ENCODE results near the gene CSF2RB. TPM values are rescaled to one million over a fixed set of nuclear protein-coding genes. Genes with fewer than 3 reads are reported as not detected.

Gene CSF2RB
- total RNA-seq, 1 donor from 2014 or later: 0.05 TPM

DNA sequence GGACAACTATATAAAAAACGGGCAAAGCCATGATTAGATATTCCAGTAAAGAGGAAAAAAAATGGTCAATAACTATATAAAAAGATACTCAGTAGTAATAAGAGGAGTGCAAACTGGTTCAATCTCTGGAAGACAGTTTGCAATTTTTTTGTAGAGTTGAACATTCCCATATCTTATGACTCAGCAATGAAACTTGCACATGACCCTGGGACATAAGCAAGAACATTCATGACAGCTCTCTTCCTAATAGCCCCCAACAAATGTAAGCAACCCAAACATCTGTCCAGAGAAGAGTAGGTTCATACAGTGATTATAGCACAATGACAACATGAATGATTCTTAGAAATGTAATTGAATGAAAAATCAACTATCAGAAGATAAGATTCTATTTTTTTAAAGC, 21.8 kb upstream of the CSF2RB start:
- TF ChIP-seq CTCF (IDR thresholded peaks at IDR 0.05): no peak
- DNase-seq (ENCODE audit: low spot score): no peak
- Mint-ChIP-seq H3K9me3 (ENCODE audit: low read depth) (peaks cover 9% of the 10 kb centered on the region), H3K4me3 (ENCODE audit: unreplicated experiment) (no peak overlapping the region), H3K36me3 (ENCODE audit: low read depth) (peaks cover 4% of the 10 kb centered on the region), H3K27ac (ENCODE audit: unreplicated experiment) (no peak overlapping the region), H3K4me1 (ENCODE audit: low read depth) (no peaks in the 10 kb centered on the region), H3K27me3 (ENCODE audit: low read depth) (peaks cover 32% of the 10 kb centered on the region)

GRCh38 chr22:36892292-36892691, 21.1 kb upstream of the CSF2RB start:
- H3K9me3 Mint-ChIP-seq (ENCODE audit: low read depth): peaks cover 12% of the 10 kb centered on the region
- H3K27ac Mint-ChIP-seq (ENCODE audit: unreplicated experiment): no peak overlapping the region
- peaks cover 35% of the 10 kb centered on the region for H3K27me3 Mint-ChIP-seq (ENCODE audit: low read depth)
- no peak for TF ChIP-seq CTCF (IDR thresholded peaks at IDR 0.05)
- DNase-seq (ENCODE audit: low spot score): no peak
- H3K4me3 Mint-ChIP-seq (ENCODE audit: unreplicated experiment): no peak overlapping the region
- H3K4me1 Mint-ChIP-seq (ENCODE audit: low read depth): no peaks in the 10 kb centered on the region
- peaks cover 4% of the 10 kb centered on the region for H3K36me3 Mint-ChIP-seq (ENCODE audit: low read depth)

GRCh38 chr22:36893262-36893661, 20.2 kb upstream of the CSF2RB start:
- Mint-ChIP-seq H3K4me1 (ENCODE audit: low read depth) (no peaks in the 10 kb centered on the region), H3K27me3 (ENCODE audit: low read depth) (peaks cover 35% of the 10 kb centered on the region), H3K27ac (ENCODE audit: unreplicated experiment) (no peak overlapping the region), H3K4me3 (ENCODE audit: unreplicated experiment) (no peak overlapping the region), H3K9me3 (ENCODE audit: low read depth) (peaks cover 15% of the 10 kb centered on the region), H3K36me3 (ENCODE audit: low read depth) (peaks cover 2% of the 10 kb centered on the region)
- TF ChIP-seq CTCF (IDR thresholded peaks at IDR 0.05): no peak
- DNase-seq (ENCODE audit: low spot score): no peak

DNA sequence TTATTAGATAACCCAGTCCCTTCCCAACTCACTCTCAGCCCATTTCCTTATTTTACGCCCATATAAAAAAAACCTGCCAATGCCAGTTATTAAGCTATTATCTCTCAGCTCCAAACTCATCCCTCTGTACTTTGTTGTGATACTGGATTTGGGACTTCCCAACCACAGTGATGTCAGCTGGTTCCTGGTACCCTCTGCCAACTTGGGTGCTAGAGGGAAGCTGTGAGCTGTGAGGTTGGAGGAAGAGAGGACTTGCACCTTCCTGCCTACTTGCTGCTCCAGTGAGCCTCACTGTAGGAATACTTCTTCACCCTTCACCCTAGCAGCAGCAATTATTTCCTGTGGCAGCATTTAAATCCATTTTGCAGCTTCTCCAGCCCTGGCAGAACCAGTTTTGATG, 19.2 kb upstream of the CSF2RB start:
- TF ChIP-seq CTCF (IDR thresholded peaks at IDR 0.05): no peak
- no peak for DNase-seq (ENCODE audit: low spot score)
- no peak overlapping the region for H3K4me3 Mint-ChIP-seq (ENCODE audit: unreplicated experiment)
- peaks cover 38% of the 10 kb centered on the region for H3K27me3 Mint-ChIP-seq (ENCODE audit: low read depth)
- H3K9me3 Mint-ChIP-seq (ENCODE audit: low read depth): peaks cover 15% of the 10 kb centered on the region
- H3K36me3 Mint-ChIP-seq (ENCODE audit: low read depth): peaks cover 2% of the 10 kb centered on the region
- no peak overlapping the region for H3K27ac Mint-ChIP-seq (ENCODE audit: unreplicated experiment)
- H3K4me1 Mint-ChIP-seq (ENCODE audit: low read depth): no peaks in the 10 kb centered on the region

- peaks cover 3% of the 10 kb centered on the region for H3K36me3 Mint-ChIP-seq (ENCODE audit: low read depth)
- no peak for DNase-seq (ENCODE audit: low spot score)
- no peak overlapping the region for H3K4me3 Mint-ChIP-seq (ENCODE audit: unreplicated experiment)
- peaks cover 43% of the 10 kb centered on the region for H3K27me3 Mint-ChIP-seq (ENCODE audit: low read depth)
- no peaks in the 10 kb centered on the region for H3K4me1 Mint-ChIP-seq (ENCODE audit: low read depth)
- H3K27ac Mint-ChIP-seq (ENCODE audit: unreplicated experiment): no peak overlapping the region
- no peak for TF ChIP-seq CTCF (IDR thresholded peaks at IDR 0.05)
- peaks cover 18% of the 10 kb centered on the region for H3K9me3 Mint-ChIP-seq (ENCODE audit: low read depth)
Observed at GRCh38 chr22:36897611-36898010, 15.8 kb upstream of the CSF2RB start.

All from chondrocyte (in vitro differentiated cells).